ENCODE data around the gene IPO9. TPM values are rescaled to one million over a fixed set of nuclear protein-coding genes. Genes with fewer than 3 reads are reported as not detected.

Gene IPO9
- total and polyA plus RNA-seq, 10 of the 15 experiments (the other 5 are each of a cell fraction or from before 2014, with no cell fraction given): 19.1 to 77.3 (median 34.1) TPM

GRCh38 chr1:201848230-201848629 lies 19.3 kb downstream of the IPO9 start:
- Histone ChIP-seq H3K27me3 (replicated peaks in 1 of 2; ENCODE audit: control insufficient read depth in 2 of 2, insufficient read depth in 2 of 2, low read length in 1 of 2) (no peaks in the 10 kb centered on the region), H3K9me3 (replicated peaks; ENCODE audit: control insufficient read depth, insufficient read depth, low read length) (no peaks in the 10 kb centered on the region), H3K36me3 (ENCODE audit: control insufficient read depth in 2 of 2, insufficient read depth in 2 of 2, low read length in 1 of 2) (peaks cover 6 to 39% of the 10 kb centered on the region in 2 experiments), H3K4me1 (ENCODE audit: control insufficient read depth, insufficient read depth, low read length) (no peaks in the 10 kb centered on the region), H3K79me2 (ENCODE audit: control insufficient read depth, insufficient read depth, low read length) (peaks cover 19% of the 10 kb centered on the region), H3K27ac (ENCODE audit: control insufficient read depth, insufficient read depth) (no peak overlapping the region), H2AFZ (ENCODE audit: control insufficient read depth, low read depth, low read length) (no peak overlapping the region), H4K20me1 (ENCODE audit: control insufficient read depth, insufficient read depth) (no peaks in the 10 kb centered on the region), H3K4me3 (no peak overlapping the region), H3K4me2 (ENCODE audit: control insufficient read depth, insufficient read depth) (no peak overlapping the region), H3K9ac (ENCODE audit: control insufficient read depth, insufficient read depth, low read length) (no peak overlapping the region)
- 100% methylated on average over 6 of the region's 6 CpGs for WGBS (ENCODE audit: insufficient coverage, insufficient replicate concordance, low lambda C conversion rate, missing lambda C conversion rate)
- DNase-seq (ENCODE audit: low read depth, low spot score): no peak
- POLR2A ChIA-PET: interaction anchor here (0.6 kb wide), 1 partner anchor 103 kb away, joined by 7 read pairs; no protein-coding TSS in a partner anchor
- BruUV-seq (replicated peaks): no TSS peak
- no peak for FAIRE-seq
- intact Hi-C loops (cut with micrococcal nuclease; ENCODE audit: unreplicated experiment): no loop called here
- RAD21 ChIA-PET (ENCODE audit: unreplicated experiment): no interaction called here
- SMC1A ChIA-PET (ENCODE audit: uncharacterized antibody, unreplicated experiment): interaction anchor here (1.5 to 1.6 kb wide), 3 partner anchors 18 to 33 kb away, joined by 3 to 5 read pairs (median 5); no protein-coding TSS in a partner anchor
- ATAC-seq: no peak
- CTCF ChIA-PET: interaction anchor here (1.6 to 3.0 kb wide), 3 partner anchors 11 to 19 kb away, joined by 5 to 11 read pairs (median 7); no protein-coding TSS in a partner anchor
- in situ Hi-C loops (cut with MboI): no loop called here
- TF ChIP-seq IKZF1 (conservative IDR thresholded peaks at IDR 0.05): no peak
- no peak for TF ChIP-seq RBBP5 (conservative IDR thresholded peaks at IDR 0.05)
- TF ChIP-seq ZNF274 (IDR thresholded peaks at IDR 0.05; ENCODE audit: insufficient read depth, insufficient read length): no peak
- no peak for TF ChIP-seq ELK1 (IDR thresholded peaks at IDR 0.05; ENCODE audit: low read depth, low read length)
- TF ChIP-seq IKZF2 (IDR thresholded peaks at IDR 0.05): no peak
- TF ChIP-seq ZBTB11 (CRISPR knock-in tag; IDR thresholded peaks at IDR 0.05): no peak
- TF ChIP-seq SUZ12 (IDR thresholded peaks at IDR 0.05; ENCODE audit: unreplicated experiment): no peak
- no peak for TF ChIP-seq BCL11A (IDR thresholded peaks at IDR 0.05; ENCODE audit: low read depth, low read length)
- TF ChIP-seq NFYA (IDR thresholded peaks at IDR 0.05; ENCODE audit: borderline replicate concordance, low read depth, low read length): no peak
- TF ChIP-seq ZBTB40 (IDR thresholded peaks at IDR 0.05; ENCODE audit: borderline replicate concordance): no peak
- no peak for TF ChIP-seq MYB (IDR thresholded peaks at IDR 0.05; ENCODE audit: borderline replicate concordance, low read depth, low read length)

Measured in GM12878 (cell line).